IPS DF 19.7 (cell line): Measurements from ENCODE around the gene STK25.
"Not testable (repeated sequence)": the region's sequence is repeated elsewhere in the genome, so short reads cannot be mapped to it uniquely, and the experiment has no call there.

Experiments used
- DNase-seq: peaks from one replicate; pipeline ENCODE4 v3.0.0-alpha.2; 2013; ENCODE audit warnings: low read depth, low spot score

STK25 gene

DNA sequence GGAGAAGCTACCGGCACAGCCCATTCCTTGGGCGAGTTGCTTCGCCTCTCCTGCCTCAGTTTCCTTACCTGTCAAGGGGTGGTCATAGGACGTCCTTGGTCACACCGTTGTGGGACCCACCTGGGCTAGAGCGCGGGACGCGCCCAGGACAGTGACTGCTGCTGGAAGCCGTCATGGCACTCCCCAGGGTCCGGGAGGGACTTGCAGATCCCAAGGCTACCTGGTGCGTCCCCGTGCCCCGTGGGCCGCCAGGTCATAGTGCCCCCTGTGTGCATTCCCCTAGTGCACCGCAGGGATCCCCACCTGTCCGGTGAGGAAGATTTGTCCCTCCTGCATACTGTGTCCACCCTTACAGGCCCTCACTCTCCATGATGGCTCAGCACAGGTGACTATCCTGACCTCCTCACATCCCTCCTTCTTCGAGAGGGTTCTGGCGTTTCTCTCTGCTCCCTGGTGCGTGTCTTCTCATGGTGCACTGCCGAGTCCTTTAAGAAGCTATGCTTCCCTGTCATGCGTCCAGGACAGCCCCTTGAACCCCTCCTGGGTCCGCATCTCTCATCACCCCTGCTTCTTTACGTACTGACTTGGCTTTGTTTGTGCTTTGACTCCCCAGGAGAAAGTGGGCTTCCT, 886 bp upstream of the STK25 start:
- no peak for DNase-seq

DNA sequence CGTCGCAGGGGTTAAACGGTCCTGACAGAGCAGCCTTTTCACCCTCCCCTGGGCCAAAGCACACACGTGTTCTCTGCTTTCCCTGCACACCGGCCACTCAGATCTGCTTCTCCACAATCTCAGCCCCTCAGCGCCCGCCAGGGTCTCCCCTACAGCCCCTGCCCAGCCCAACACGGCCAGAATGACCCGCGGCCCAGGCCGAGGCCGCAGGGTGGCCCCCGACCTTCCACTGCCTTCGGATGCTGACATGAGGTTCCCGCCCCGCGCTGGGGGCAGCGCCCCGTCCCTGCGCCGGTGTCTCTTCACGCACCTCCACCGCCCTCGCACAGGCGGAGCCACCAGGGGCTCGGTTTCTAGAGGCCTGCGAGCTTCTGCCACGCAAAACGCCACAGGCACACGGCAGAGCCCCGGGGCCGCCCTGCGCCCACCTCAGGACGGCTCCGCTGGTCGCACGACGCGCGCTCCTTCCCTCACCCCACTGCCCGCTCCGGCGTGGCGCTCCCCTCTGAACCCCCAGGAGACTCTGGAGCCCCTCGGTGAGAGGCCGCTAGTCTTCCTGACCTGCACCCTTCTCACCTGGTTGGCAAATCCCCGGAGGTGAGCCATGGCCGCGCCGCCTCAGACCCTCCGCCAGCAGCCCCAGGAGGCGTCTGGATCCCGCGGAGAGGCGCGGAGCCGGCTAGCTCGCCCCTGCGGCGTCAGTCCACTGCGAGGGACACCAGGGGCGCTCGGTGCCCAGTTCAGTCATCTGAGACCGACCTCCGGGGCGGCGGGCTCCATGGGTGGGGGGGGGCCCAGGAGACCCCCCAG, 749 bp downstream of the STK25 start:
- no peak for DNase-seq

DNA sequence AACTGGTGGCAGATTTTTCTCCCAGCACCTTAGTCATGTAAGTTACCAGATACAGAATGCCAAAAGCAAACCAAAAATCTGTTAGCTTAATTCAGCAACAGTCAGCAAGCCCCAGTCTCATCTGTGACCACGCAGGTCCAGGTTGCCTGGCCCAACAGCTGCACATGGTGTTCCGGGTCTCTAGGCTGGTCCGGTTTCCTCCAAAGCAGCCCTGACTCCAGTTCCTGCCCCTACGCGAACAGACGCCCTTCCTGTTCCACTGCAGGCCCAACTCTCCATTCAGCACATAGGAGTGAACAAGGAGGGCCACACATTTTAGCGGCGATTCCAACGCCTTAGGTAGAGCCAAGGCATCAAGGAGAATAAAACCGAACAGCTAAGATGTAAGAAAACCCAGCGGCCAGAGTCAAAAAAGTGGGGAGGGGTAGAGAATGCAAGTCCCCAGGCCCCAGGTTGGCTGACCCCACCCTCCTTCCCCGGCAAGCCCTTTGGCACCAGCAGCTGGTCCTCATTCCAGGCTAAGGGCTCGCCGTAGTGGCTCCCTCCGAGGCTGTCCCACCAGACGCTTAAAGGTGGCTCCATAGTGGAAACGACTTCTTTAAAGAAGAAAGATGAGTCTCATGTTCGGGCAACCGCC, 1.5 kb downstream of the STK25 start:
- no peak for DNase-seq

DNA sequence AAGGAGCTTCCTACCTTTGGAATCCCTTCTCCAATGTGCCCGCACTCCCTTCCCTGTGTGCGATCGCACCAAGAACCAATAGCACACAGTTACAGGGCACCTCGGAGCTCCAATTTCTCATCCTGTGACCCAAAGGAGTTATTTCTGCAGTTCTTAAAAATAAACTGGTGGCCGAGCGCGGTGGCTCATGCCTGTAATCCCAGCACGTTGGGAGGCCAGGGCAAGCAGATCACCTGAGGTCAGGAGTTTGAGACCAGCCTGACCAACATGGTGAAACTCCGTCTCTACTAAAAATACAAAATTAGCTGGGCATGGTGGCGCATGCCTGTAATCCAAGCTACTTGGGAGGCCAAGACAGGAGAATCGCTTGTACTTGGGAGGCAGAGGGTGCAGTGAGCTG, 2.1 kb downstream of the STK25 start:
- DNase-seq = not testable (repeated sequence)

DNA sequence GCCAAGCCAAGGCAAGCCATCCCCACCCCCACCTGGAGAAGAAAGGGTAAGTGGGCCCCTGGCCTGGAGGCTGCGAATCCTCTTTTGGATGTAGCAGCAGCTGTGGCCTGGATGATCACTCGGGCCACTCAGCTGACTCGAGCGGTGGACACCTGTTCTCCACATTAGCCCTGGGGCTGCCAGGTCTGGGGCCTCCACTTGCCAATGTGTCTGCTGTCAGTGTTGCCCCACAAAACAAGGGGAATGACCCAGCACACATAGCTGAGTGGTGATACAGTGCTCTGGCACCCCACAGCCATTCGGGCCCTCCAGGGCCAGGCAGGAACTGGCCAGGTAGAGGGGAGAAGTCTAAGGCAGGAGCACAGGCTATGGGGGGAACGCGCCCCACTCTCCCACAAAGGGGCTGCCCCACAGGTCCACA, 2.6 kb downstream of the STK25 start:
- no peak for DNase-seq

DNA sequence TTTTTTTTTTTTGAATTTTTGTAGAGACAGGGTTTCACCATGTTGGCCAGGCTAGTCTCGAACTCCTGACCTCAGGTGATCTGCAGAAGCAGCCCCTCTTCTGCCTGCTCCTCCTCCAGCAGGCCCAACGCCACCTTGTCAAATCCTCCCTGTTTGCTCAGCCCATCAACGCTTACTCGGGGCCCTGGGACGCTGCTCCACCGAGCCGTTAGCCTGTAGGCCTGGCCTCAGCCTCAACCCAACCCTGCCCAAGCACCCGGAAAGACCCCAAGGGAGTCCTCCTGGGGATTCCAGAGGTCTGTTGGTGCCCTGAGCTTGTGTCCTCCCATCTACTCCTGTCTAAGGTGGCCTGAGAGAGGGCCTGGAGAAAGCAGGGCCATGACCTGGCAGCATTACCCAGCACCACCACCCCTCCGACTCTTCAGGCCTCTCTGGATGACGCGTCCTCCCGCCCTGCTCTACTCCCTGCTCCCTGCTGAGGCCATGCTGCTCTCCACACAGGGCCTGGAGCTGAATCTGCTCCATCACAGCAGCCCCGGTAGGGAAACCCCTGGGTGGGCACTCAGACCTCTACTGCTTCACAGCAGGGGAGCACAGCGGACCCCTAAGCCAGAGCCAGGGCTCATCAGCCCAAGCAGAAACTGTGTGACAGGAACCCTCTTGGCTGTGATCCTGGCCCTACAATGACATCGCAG, 3.2 kb downstream of the STK25 start:
- DNase-seq = no peak

DNA sequence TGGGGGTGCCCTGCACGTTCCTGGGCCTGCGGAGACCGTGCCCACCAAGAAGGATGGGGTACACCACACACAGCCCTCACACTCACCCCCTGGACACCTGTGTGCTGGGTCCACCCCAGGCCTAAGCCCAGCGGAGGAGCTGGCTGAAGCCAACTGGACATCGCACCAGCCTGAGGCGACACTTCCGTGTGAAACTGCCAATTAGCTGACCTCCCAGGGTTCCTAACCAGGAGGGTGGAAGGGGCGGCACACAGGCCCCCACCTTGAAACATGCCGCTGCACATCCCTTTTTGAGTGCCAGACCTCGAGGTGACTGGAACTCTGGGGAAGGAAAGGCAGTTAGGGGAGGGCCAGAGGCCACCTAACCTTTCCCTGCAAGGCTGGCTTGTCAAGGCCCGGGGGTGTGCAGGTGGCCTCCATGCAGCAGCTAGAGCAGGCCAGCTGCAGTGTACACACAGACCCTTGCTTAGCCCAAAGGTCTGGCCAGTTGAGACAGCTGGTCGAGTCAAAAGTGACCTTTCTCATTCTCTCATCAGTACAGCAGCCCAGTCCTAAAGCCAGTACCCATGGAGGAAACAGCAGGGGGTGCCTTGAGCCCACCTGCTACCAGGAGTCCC, 4.5 kb downstream of the STK25 start:
- DNase-seq = no peak

DNA sequence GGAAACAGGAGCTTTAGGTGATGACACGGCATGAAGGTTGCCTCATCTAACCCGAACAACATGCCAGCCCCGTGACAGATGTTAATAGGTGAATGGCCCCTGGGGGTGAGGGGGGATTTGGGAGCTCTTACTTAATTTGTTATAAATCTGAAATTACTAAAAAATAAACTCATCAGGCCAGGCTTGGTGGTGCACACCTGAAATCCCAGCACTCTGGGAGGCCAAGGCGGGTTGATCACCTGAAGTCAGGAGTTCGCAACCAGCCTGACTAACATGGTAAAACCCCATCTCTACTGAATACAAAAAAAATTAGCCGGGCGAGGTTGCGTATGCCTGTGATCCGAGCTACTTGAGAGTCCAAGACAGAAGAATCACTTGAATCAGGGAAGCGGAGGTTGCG, 6.1 kb downstream of the STK25 start:
- DNase-seq = no peak

DNA sequence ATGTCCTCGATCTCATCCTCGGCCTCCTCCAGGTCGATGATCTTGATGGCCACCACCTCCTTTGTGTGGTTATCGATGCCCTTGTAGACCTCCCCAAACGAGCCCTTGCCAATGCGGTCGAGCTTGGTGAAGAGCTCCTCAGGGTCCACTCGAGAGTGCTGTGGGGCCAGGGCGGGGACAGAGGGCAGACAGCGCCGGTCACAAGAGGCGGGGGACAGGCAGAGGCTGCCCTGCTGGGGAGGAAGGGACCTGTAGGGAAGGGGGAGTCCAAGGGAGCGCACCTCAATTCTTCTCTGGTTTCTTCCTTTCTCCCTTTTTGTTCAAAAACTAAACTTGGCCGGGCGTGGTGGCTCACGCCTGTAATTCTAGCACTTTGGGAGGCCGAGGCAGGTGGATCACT, 6.8 kb downstream of the STK25 start:
- no peak for DNase-seq

DNA sequence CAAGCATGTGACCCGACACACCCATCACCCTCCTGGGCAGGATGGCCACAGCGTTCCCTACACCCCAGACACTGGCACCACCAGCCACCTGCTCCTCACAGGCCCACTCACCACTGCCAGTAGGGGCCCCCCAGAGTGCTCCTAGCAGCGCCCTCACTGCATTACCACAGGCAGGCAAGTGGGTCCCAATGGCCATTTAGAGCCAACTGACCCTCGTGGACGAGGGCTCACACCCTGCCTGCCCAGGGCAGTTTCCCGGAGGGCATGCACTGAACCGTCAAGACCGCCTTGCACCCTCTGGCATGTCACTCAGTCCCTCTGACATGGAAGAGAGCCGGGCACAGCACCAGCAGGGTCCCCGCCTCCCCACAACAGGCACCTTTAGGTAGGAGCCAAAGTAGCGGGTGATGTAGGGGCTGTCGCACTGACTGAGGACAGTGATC, 7.3 kb downstream of the STK25 start:
- DNase-seq = no peak

DNA sequence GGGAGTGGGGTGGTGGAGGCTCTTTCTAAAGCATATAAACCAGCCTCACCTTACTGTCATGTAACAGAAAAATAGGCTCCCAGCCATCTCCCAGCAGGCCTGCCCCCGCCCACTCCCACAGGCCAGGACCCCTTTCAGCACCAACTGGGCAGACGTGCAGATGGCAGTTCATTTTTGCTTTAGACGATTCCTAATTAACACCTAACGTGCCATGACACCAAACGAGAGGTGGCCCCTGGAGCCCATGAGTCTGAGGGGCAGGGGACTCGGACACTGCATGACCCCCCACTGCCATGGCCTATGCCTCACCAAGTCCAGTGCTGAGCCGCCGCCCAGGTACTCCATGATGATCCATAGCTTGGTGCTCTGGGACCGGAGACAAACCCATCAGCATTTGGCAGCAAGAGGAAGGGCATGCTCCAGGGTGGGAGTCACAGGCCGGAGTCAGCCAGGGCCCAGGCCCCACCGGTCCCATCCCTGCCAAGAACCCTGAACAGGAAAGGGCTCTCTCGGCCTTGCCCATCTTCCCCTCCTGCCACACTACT, 7.9 kb downstream of the STK25 start:
- no peak for DNase-seq

DNA sequence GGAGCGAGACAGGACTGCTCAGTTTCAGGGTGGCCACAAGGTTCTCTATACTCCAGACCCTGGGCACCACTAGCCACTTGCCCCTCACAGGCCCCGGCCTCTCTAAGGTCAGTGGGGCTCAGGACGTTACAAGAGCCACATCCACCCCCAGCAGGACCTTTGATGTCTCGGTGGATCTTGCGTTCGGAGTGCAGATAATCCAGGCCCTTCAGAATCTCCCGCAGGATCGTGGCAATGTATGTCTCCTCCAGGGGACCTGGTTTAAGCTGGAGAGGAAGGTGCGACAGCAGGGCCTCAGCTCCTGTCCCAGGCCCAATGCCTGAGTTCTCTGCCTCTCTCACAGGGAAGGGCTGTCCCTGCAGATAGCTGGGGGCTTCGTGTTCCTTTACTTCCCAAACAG, 8.4 kb downstream of the STK25 start:
- no peak for DNase-seq

DNA sequence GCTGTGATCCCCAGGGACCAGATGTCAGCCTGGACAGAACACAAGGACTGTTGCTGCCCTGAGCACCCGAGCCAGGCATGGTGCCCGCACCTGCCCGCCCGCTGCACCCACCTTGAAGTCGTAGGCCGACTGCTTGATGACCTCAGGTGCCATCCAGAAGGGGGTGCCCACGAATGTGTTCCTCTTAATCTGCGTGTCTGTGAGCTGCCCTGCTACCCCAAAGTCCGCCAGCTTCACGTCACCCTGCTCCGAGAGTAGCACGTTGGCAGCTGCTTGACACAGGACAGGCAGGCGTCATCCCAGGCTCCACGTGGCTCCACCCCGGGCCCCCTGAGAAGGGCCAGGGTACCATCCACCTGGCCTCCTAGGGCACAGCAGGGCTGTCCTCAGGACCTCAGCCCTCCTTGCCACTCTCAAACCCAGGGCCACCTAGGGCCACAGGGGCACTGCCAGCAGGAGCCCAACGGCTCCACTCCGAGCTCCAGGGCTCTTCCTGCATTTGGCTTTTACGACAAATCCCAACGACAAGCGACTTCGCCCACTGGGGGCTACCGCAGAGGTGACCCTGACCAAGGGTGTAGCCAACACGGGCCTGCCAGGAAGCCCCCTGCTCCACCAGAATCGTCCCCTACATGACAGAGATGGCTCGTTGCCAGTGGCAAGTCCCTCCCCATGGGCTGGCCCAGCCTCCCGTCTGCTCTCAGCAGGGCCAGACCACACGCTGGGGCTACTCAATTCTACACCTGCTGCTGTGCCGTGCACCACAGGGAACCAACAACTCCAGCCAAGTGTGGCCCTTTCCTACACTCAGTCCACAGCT, 9.0 kb downstream of the STK25 start:
- DNase-seq = no peak

DNA sequence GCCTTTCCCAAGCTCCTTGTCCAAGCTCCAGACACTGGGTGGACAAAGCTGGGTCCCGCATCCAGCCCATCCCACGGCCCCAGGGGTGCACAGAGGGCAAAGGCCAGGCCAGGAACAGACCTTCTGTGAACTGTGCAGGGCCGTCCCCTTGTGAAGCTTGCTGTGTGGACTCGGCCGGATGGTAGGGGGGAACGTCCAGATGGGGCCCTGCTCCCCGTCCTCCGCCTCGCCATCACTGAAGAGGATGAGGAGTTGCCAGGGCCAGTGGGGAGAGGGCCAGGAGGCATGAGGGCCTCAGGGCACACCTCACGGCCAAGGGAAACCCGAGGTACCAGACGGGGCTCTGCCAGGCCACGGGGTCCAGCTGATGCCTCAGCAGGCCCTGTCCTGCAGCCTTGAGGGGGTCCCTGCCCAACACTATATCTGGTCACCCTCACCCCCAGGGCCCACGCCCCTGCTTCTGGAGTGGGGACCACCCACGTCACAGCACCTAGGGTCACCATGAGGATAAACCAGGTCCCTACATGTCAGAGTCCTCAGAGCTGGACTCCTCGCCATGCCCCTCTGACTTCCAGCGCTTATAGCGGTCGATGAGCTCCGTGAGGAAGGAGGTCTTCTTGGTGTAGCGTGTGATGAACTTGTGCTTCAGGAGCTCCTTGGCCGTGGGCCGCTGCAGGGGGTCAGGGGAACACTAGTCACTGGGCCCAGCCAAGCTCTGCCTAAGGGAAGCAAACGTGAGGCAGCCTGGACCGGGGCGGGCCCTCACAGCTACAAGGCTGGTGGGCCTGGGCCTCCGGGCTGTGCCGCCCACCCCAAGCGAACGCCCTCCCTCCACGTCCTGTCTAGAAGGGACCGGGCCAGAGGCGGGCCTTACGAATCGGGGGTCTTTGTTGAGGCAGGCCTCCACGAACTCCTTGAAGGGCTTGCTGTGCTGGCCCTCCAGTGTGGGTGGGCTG, 10.0 kb downstream of the STK25 start:
- no peak for DNase-seq

DNA sequence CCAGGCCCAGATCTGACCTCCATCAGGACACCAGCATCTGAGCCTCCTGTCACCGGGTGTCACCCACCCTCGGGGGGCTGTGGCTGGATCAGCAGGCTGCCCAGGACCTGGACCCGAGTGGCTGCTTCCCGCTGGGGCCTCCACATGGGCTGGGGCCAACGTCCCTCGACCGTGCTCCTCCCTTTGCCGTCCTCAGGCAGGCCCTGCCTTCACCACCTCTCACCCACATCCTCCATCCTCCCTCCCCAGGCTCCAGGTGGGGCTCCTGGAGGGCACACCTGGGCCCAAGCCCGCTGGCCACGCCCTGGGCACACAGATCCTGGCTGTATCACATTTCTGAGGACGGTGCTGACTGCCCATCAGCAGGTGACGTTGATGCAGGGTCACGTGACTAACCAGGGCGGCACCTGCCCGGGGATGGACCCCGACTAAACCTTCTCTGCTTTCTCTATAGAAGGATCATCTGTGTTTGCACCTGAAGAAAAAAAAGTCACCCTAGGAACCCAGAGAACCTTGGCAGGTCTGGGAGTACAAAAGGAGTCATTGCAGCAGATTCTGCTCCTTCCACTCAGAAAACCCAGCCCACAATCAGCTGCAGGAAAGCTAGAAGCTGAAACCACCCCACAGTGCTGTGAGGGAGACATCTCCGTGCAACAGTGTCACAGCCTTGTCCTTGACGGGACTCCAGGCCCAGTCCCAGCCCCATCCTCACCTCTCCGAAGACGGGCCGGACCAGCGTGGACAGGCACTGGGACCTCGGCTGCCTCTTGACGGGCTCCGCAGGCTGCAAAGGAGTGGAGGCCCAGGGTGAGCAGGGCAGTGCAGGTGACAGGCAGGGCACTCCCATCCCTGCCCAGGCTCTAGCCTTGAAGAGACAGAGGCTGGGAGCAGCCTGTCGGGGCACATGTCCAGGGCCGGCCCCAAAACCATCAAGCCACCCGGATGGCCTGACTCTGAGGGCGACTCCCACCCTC, 11.2 kb downstream of the STK25 start:
- DNase-seq = no peak

DNA sequence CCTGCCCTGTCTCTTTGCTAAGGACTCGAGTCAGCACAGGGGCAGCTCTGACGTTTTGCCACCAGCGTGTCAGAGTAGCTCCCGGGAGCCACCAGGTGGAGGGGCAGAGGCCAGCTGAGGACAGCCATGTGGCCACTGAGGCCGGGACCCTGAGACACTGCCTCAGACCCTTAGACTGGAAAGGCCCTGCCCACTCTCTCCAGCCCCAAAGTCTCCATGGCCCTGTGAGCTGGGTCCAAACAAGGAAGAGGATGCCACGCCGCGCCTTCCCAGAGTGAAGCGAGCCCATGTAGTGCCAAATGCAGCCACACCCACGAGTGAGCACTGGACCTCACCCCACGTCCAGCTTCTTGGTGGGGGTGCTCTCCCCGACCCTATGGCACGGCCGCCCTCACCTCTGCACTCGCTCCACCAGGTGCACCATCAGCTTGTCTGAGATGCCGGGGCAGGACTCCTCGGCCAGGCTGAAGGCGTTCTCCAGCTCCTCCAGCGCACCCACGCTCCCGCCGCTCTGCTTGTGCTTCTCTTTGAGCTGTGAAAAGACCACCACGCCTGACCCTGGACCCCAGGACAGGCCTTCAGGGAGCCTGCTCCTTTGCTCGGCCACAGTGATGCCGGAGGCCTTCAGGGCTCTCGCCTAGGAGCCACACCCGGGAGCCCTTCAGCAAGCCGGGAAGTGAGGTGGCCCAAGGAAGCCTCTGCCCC, 12.2 kb downstream of the STK25 start:
- no peak for DNase-seq

DNA sequence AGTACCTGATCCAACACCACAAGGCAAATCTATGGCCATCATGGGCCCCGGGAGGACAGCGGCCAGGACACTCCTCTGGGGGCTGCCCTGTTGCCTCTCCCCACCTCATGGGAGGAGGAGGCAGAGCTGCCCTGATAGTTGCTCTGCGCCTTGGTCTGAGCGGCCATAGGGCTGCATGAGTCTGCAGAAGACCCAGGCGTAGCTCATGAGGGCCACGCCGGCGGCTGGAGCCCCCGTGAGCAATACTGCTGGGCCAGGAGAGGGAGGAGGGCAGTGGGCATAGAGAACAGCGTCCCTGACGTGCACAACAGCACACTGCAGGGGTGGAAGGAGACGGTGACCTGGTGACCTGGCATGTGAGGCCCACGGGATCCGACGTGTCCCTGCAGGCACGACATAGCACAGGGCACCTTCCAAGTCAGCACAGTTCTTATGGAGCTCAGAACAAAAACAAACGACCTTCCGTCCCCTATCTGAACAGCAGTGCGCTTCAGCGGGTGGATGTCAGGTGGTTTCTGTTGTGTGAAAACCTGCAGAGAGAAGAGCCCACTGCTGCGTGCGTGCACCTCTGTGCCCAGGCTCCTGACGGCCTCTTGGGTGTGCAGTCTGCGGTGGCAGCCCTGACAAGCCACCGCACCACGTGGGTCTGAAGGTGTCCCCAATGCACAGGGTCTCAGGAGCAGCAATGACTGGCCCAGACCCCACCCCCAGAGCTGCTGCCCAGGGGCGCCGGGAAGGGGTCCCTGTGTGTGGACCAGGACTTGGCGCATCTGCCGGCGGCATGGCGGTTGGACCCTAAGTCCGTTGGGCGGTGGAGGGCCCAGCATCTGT, 13.0 kb downstream of the STK25 start:
- no peak for DNase-seq
